ENCODE data around the gene SMPDL3A.

DNA sequence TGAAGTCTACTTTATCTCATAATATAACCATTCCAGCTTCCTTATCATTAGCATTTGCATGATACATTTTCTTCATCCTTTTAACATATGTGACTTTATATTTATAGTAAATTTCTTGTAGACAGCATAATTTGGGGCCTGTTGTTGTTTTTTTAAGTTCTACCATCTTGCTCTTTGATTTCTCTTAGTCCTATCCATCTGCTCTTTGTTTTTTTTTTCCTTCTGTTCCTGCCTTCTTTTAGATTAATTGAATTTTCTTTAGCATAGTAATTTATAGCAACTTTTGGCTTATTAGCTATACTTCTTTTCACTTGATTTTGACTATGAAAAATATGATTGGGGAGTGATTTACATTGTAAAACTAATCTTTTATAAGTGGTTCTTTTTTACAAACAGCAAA, 28.7 kb upstream of the SMPDL3A start:
- TF ChIP-seq, protein P1, sequence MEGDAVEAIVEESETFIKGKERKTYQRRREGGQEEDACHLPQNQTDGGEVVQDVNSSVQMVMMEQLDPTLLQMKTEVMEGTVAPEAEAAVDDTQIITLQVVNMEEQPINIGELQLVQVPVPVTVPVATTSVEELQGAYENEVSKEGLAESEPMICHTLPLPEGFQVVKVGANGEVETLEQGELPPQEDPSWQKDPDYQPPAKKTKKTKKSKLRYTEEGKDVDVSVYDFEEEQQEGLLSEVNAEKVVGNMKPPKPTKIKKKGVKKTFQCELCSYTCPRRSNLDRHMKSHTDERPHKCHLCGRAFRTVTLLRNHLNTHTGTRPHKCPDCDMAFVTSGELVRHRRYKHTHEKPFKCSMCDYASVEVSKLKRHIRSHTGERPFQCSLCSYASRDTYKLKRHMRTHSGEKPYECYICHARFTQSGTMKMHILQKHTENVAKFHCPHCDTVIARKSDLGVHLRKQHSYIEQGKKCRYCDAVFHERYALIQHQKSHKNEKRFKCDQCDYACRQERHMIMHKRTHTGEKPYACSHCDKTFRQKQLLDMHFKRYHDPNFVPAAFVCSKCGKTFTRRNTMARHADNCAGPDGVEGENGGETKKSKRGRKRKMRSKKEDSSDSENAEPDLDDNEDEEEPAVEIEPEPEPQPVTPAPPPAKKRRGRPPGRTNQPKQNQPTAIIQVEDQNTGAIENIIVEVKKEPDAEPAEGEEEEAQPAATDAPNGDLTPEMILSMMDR (IDR thresholded peaks at IDR 0.05 in 2 of 3, conservative IDR thresholded peaks at IDR 0.05 in 1 of 3; ENCODE audit: insufficient read depth in 2 of 3, low read depth in 1 of 3, low read length in 3 of 3), result no peak
- no peak for TF ChIP-seq JUN (IDR thresholded peaks at IDR 0.05; ENCODE audit: borderline replicate concordance, low read depth, low read length)
- TF ChIP-seq JUN (CRISPR knock-in tag; IDR thresholded peaks at IDR 0.05; ENCODE audit: borderline replicate concordance), result no peak
